ENCODE results near the gene ROPN1L. TPM values are rescaled to one million over a fixed set of nuclear protein-coding genes. Genes with fewer than 3 reads are reported as not detected.

ROPN1L gene
- total RNA-seq, 1 donor from 2014 or later, result not detected

- TF ChIP-seq CTCF (IDR thresholded peaks at IDR 0.05), result no peak
- Histone ChIP-seq H3K27ac (peak overlapping the region; percentile 35 to 43), H3K36me3 (peaks cover 38 to 46% of the 10 kb centered on the region in 2 donors)
These were observed 41.3 kb upstream of the ROPN1L start for GRCh38 chr5:10400411-10400810.

GRCh38 chr5:10400831-10401230, 40.8 kb upstream of the ROPN1L start:
- TF ChIP-seq CTCF (IDR thresholded peaks at IDR 0.05), result no peak
- Histone ChIP-seq H3K4me3 (no peak overlapping the region), H3K27me3 (no peaks in the 10 kb centered on the region), H3K36me3 (peaks cover 38 to 46% of the 10 kb centered on the region in 2 donors), H3K4me1 (peaks cover 0 to 14% of the 10 kb centered on the region in 2 donors), H3K9me3 (no peaks in the 10 kb centered on the region), H3K27ac (peak overlapping the region; percentile 35 to 43)
- intact Hi-C loops (cut with DNase I), result loop anchor here (2.0 to 5.0 kb wide), 2 partner anchors 48 to 119 kb away; partner anchors contain the start of gene MARCHF6
- DNase-seq (ENCODE audit: low spot score in 2 of 2), result no peak

More at GRCh38 chr5:10400411-10400810, 41.3 kb upstream of the ROPN1L start:
- Histone ChIP-seq H3K27me3 (no peaks in the 10 kb centered on the region), H3K9me3 (no peaks in the 10 kb centered on the region), H3K4me3 (no peak overlapping the region), H3K4me1 (peaks cover 0 to 14% of the 10 kb centered on the region in 2 donors)
- intact Hi-C loops (cut with DNase I), result loop anchor here (2.0 to 5.0 kb wide), 2 partner anchors 48 to 118 kb away; partner anchors contain the start of gene MARCHF6
- no peak for DNase-seq (ENCODE audit: low spot score in 2 of 2)

GRCh38 chr5:10401498-10401897, 40.2 kb upstream of the ROPN1L start:
- H3K27ac ChIP-seq, result peak overlapping the region; percentile 35 to 43

GRCh38 chr5:10403829-10404228, 37.9 kb upstream of the ROPN1L start:
- intact Hi-C loops (cut with DNase I), result loop anchor here (5.0 kb wide), 1 partner anchor 122 kb away; no protein-coding TSS in a partner anchor
- H3K36me3 ChIP-seq, result peaks cover 60 to 67% of the 10 kb centered on the region in 2 donors
- no peak overlapping the region for H3K4me3 ChIP-seq
- no peak overlapping the region for H3K27ac ChIP-seq
- H3K9me3 ChIP-seq, result no peaks in the 10 kb centered on the region
- DNase-seq (ENCODE audit: low spot score in 2 of 2), result no peak
- TF ChIP-seq CTCF (IDR thresholded peaks at IDR 0.05), result no peak
- H3K27me3 ChIP-seq, result no peaks in the 10 kb centered on the region
- peaks cover 0 to 14% of the 10 kb centered on the region in 2 donors for H3K4me1 ChIP-seq

More at GRCh38 chr5:10401498-10401897, 40.2 kb upstream of the ROPN1L start:
- intact Hi-C loops (cut with DNase I), result loop anchor here (2.0 to 5.0 kb wide), 2 partner anchors 49 to 119 kb away; partner anchors contain the start of gene MARCHF6
- Histone ChIP-seq H3K9me3 (no peaks in the 10 kb centered on the region), H3K4me3 (no peak overlapping the region), H3K27me3 (no peaks in the 10 kb centered on the region), H3K36me3 (peaks cover 39 to 46% of the 10 kb centered on the region in 2 donors), H3K4me1 (peaks cover 0 to 14% of the 10 kb centered on the region in 2 donors)
- no peak for TF ChIP-seq CTCF (IDR thresholded peaks at IDR 0.05)
- DNase-seq (ENCODE audit: low spot score in 2 of 2), result no peak

- DNase-seq (ENCODE audit: low spot score in 2 of 2), result no peak
- Histone ChIP-seq H3K4me1 (no peaks in the 10 kb centered on the region), H3K4me3 (no peak overlapping the region), H3K27ac (no peak overlapping the region), H3K9me3 (no peaks in the 10 kb centered on the region), H3K36me3 (peaks cover 80 to 95% of the 10 kb centered on the region in 2 donors), H3K27me3 (no peaks in the 10 kb centered on the region)
- TF ChIP-seq CTCF (IDR thresholded peaks at IDR 0.05), result no peak
- intact Hi-C loops (cut with DNase I), result no loop called here
These were observed 35.0 kb upstream of the ROPN1L start for GRCh38 chr5:10406651-10407050.

All from ascending aorta (tissue), 2 donors.